Adrenal gland (tissue), 12 donors: ENCODE measurements around the gene EXD3. TPM values are rescaled to one million over a fixed set of nuclear protein-coding genes. Genes with fewer than 3 reads are reported as not detected.

ENCODE experiments used
- DNase-seq, 7 donors: peaks; one replicate each; pipeline ENCODE4 v3.0.0-alpha.2; 2019 to 2020
- H3K27ac ChIP-seq, 5 donors: fragments of 200-600 bp; sonication (generic) in 4 of 5; 1 replicate in 3 of 5; 2 replicates in 2 of 5; pipeline versions ENCODE4 v1.5.1 to v1.8.0; 2016 to 2020; ENCODE audit warnings: mild to moderate bottlenecking in 1 of 5
- H3K27me3 ChIP-seq: fragments of 200-600 bp; 2 replicates; pipeline ENCODE4 v1.8.0; 2021
- H3K36me3 ChIP-seq, 2 donors: fragments of 200-600 bp; replicated peaks in 1 of 2; 1 replicate in 1 of 2; 2 replicates in 1 of 2; pipeline versions ENCODE4 v1.5.1 to v1.8.0; 2018 to 2022
- H3K4me1 ChIP-seq, 2 donors: fragments of 200-600 bp; replicated peaks in 1 of 2; 1 replicate in 1 of 2; 2 replicates in 1 of 2; pipeline versions ENCODE4 v1.5.1 to v1.8.0; 2018 to 2021
- H3K4me3 ChIP-seq, 4 donors: fragments of 200-600 bp; sonication (generic) in 3 of 4; one replicate each; pipeline ENCODE4 v1.5.1; 2016 to 2018
- H3K9me3 ChIP-seq, 3 donors: fragments of 200-600 bp; sonication (generic) in 1 of 3; replicated peaks in 1 of 3; 1 replicate in 2 of 3; 2 replicates in 1 of 3; pipeline versions ENCODE4 v1.5.1 to v1.8.0; 2016 to 2021
- CTCF ChIP-seq, 6 experiments: fragments of 450-650 bp in 4 of 6; fragments of 200-600 bp in 2 of 6; sonication (generic) in 1 of 6; IDR thresholded peaks; 1 replicate in 5 of 6; 2 replicates in 1 of 6; pipeline versions ENCODE4 v1.5.1 to v1.8.0; 2016 to 2021; ENCODE audit warnings: antibody characterized with exemption in 6 of 6, mild to moderate bottlenecking in 2 of 6, moderate library complexity in 1 of 6
- POLR2A ChIP-seq, 2 donors: fragments of 450-650 bp; IDR thresholded peaks; one replicate each; pipeline ENCODE4 v1.6.1; 2017; ENCODE audit warnings: antibody characterized with exemption in 2 of 2, mild to moderate bottlenecking in 2 of 2, moderate library complexity in 1 of 2
- WGBS, 4 donors: extraction: QIAGEN DNeasy Blood & Tissue Kit in 2 of 4; methylation state at CpG; one replicate each; pipeline versions ENCODE4 v1.1.5 to v1.1.7; 2013 to 2017; 5-methylcytosine and 5-hydroxymethylcytosine counted together
- intact Hi-C, 2 donors: fragments of 100-400 bp; cut with DNase I; formaldehyde crosslinking; loops; one replicate each; pipeline versions ENCODE4 v1.14.1 to v1.15.0; 2022 to 2023
- polyA plus RNA-seq, 3 donors: library from polyadenylated mRNA; stranded (reverse); fragments of 200-250 nt in 2 of 3; fragments of 350-450 nt in 1 of 3; fragmentation: Illumina TruSeq in 1 of 3; extraction: RNeasy Lipid Tissue Mini Kit (QIAGEN cat#74804) in 1 of 3; gene quantifications; one replicate each; pipeline ENCODE4 v1.2.3, GENCODE V29; 2013 to 2014
- total RNA-seq, 9 donors: library from RNA; depleted of rRNA in 4 of 9; stranded (reverse); fragments of >200 nt in 4 of 9; fragments of 120-200 nt in 1 of 9; fragmentation: NEBNext Ultra II Directional in 1 of 9; extraction: Animal tissue kit (Norgen Biotek cat#: 25700) in 1 of 9; gene quantifications; one replicate each; pipeline versions ENCODE4 v1.1.0 to v1.2.4, GENCODE V29; 2013 to 2023
- donor health status: healthy with polysubstance abuse.
- donor health status: Bipolar disorder and iron deficiency.
- donor health status: DM: yes; HTN: yes; CAD: no.
- donor health status: DM: no; HTN: no; CAD: no.
- donor health status: DM: no; HTN: no; CAD: no.
- donor health status: DM: yes; HTN: yes; CAD: no.

The EXD3 gene
- total and polyA plus RNA-seq, 12 donors: 1.2 to 111 (median 23.9) TPM

GRCh38 chr9:137449931-137450538 is 27.1 kb upstream of the EXD3 start:
- Histone ChIP-seq H3K9me3 (no peaks in the 10 kb centered on the region), H3K4me1 (peaks cover 8 to 9% of the 10 kb centered on the region in 2 donors), H3K4me3 (no peak overlapping the region), H3K27ac (no peak overlapping the region), H3K36me3 (peaks cover 0 to 8% of the 10 kb centered on the region in 2 donors), H3K27me3 (no peaks in the 10 kb centered on the region)
- intact Hi-C loops: no loop called here
- no peak for DNase-seq
- 89 to 92% (median 90%) methylated on average over 18 of the region's 18 CpGs for WGBS, 4 donors
- no peak for TF ChIP-seq CTCF (IDR thresholded peaks at IDR 0.05)
- TF ChIP-seq POLR2A (IDR thresholded peaks at IDR 0.05): no peak

- DNase-seq: peak in 1 of 7 donors; percentile 13
- WGBS, 4 donors: 91 to 98% (median 94%) methylated on average over 8 to 36 of the region's 36 CpGs
- intact Hi-C loops: no loop called here
- no peaks in the 10 kb centered on the region for H3K27me3 ChIP-seq
- H3K4me3 ChIP-seq: no peak overlapping the region
- H3K27ac ChIP-seq: no peak overlapping the region
- TF ChIP-seq POLR2A (IDR thresholded peaks at IDR 0.05): no peak
- H3K4me1 ChIP-seq: peaks cover under 1 to 1% of the 10 kb centered on the region in 2 donors
- H3K36me3 ChIP-seq: peaks cover 0 to 8% of the 10 kb centered on the region in 2 donors
- no peaks in the 10 kb centered on the region for H3K9me3 ChIP-seq
Observed at GRCh38 chr9:137449081-137449844, 26.3 kb upstream of the EXD3 start.

GRCh38 chr9:137448602-137448962 is 25.6 kb upstream of the EXD3 start:
- no peak overlapping the region for H3K4me3 ChIP-seq
- H3K36me3 ChIP-seq: peaks cover 0 to 8% of the 10 kb centered on the region in 2 donors
- no peak for TF ChIP-seq POLR2A (IDR thresholded peaks at IDR 0.05)
- TF ChIP-seq CTCF (IDR thresholded peaks at IDR 0.05): no peak
- no peaks in the 10 kb centered on the region for H3K9me3 ChIP-seq
- no peak for DNase-seq
- no peak overlapping the region for H3K27ac ChIP-seq
- no peaks in the 10 kb centered on the region for H3K27me3 ChIP-seq
- intact Hi-C loops: no loop called here
- no peaks in the 10 kb centered on the region for H3K4me1 ChIP-seq
- WGBS, 4 donors: 88 to 91% (median 88%) methylated on average over 15 to 16 of the region's 16 CpGs; no CpG with 5 or more reads in 1 of the 4 donors

GRCh38 chr9:137447722-137448601 is 25.0 kb upstream of the EXD3 start:
- no peak overlapping the region for H3K4me3 ChIP-seq
- no peaks in the 10 kb centered on the region for H3K9me3 ChIP-seq
- peak in 1 of 7 donors; percentile 16 for DNase-seq
- H3K27ac ChIP-seq: no peak overlapping the region
- H3K27me3 ChIP-seq: no peaks in the 10 kb centered on the region
- intact Hi-C loops: no loop called here
- WGBS, 4 donors: 80 to 87% (median 83%) methylated on average over 6 to 27 of the region's 27 CpGs
- peaks cover 0 to 8% of the 10 kb centered on the region in 2 donors for H3K36me3 ChIP-seq
- TF ChIP-seq POLR2A (IDR thresholded peaks at IDR 0.05): no peak
- TF ChIP-seq CTCF (IDR thresholded peaks at IDR 0.05): no peak
- no peaks in the 10 kb centered on the region for H3K4me1 ChIP-seq
